Peyer's patch (tissue), 4 donors: ENCODE measurements around the gene SLC2A10.

Experiments used
- POLR2A ChIP-seq, 2 donors: fragments of 450-650 bp; IDR thresholded peaks; one replicate each; pipeline ENCODE4 v1.5.1; 2017; ENCODE audit warnings: antibody characterized with exemption in 2 of 2, mild to moderate bottlenecking in 2 of 2, moderate library complexity in 2 of 2
- TF ChIP-seq, protein P1 (sequence below), 6 experiments: fragments of 450-650 bp in 4 of 6; fragments of 200-600 bp in 2 of 6; sonication (generic) in 1 of 6; IDR thresholded peaks; one replicate each; pipeline ENCODE4 v1.5.1; 2017 to 2019; ENCODE audit warnings: antibody characterized with exemption in 6 of 6, mild to moderate bottlenecking in 3 of 6, moderate library complexity in 1 of 6

DNA sequence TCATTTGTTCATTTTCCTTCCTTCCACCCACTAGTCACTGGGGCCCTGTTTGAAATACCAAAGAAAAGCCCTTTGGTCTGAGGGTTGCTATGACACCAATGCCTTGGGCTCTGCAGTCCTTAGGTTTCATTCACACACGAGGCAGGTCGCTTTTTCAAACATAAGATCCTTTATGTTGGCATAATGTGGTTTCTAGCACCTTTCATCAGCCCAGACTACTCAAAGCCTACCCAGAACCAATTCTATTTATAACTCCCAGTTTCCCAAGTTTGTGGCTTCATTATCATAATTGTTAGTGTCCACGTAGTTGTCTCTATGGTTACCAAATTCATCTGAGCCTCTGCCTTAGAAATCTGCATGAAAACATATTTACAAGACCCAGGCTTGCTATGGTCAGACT, 13.6 kb upstream of the SLC2A10 start:
- TF ChIP-seq POLR2A (IDR thresholded peaks at IDR 0.05), result no peak
- TF ChIP-seq, protein P1, sequence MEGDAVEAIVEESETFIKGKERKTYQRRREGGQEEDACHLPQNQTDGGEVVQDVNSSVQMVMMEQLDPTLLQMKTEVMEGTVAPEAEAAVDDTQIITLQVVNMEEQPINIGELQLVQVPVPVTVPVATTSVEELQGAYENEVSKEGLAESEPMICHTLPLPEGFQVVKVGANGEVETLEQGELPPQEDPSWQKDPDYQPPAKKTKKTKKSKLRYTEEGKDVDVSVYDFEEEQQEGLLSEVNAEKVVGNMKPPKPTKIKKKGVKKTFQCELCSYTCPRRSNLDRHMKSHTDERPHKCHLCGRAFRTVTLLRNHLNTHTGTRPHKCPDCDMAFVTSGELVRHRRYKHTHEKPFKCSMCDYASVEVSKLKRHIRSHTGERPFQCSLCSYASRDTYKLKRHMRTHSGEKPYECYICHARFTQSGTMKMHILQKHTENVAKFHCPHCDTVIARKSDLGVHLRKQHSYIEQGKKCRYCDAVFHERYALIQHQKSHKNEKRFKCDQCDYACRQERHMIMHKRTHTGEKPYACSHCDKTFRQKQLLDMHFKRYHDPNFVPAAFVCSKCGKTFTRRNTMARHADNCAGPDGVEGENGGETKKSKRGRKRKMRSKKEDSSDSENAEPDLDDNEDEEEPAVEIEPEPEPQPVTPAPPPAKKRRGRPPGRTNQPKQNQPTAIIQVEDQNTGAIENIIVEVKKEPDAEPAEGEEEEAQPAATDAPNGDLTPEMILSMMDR (IDR thresholded peaks at IDR 0.05), result no peak
